Umbilical cord (tissue), 2 donors: ENCODE measurements around the gene ICAM1. TPM values are rescaled to one million over a fixed set of nuclear protein-coding genes. Genes with fewer than 3 reads are reported as not detected.
A peak's percentile ranks its signal among the peaks of the same experiment; 100 is the strongest.

Experiments used
- DNase-seq: peaks from one replicate; pipeline ENCODE4 v3.0.0-alpha.2; 2015; ENCODE audit warnings: low spot score
- total RNA-seq: library from RNA; depleted of rRNA; stranded (reverse); fragments of >200 nt; gene quantifications from one replicate; pipeline ENCODE4 v1.2.3, GENCODE V29; 2014; ENCODE audit warnings: low replicate concordance; ENCODE audit not compliant: insufficient read depth

ICAM1 gene
- total RNA-seq, 1 donor from 2014 or later: 14.2 TPM

- no peak for DNase-seq
Measured at GRCh38 chr19:10321417-10321797, 50.5 kb downstream of the ICAM1 start.

- no peak for DNase-seq
Measured at GRCh38 chr19:10321874-10322835, 51.2 kb downstream of the ICAM1 start.

- DNase-seq: no peak
Measured at GRCh38 chr19:10325732-10326131, 54.8 kb downstream of the ICAM1 start.

- DNase-seq: no peak
Measured at GRCh38 chr19:10327793-10328192, 56.9 kb downstream of the ICAM1 start.

GRCh38 chr19:10328558-10329429 lies 57.9 kb downstream of the ICAM1 start:
- DNase-seq: no peak

GRCh38 chr19:10329555-10329954 lies 58.6 kb downstream of the ICAM1 start:
- DNase-seq: no peak

- DNase-seq: no peak
Measured at GRCh38 chr19:10332158-10332964, 61.4 kb downstream of the ICAM1 start.

- peak; percentile 99 for DNase-seq
Measured at GRCh38 chr19:10332965-10333757, 62.2 kb downstream of the ICAM1 start, which contains the start of gene RAVER1. Gene RAVER1, minus strand, starts transcription at chr19:10333529. Its CDS starts 22 bp downstream, at chr19:10333507.

- DNase-seq: peak; percentile 10
Measured at GRCh38 chr19:10333758-10334587, 63.1 kb downstream of the ICAM1 start.

- DNase-seq: peak; percentile 97
Measured at GRCh38 chr19:10334588-10335351, 63.9 kb downstream of the ICAM1 start.

- DNase-seq: no peak
Measured at GRCh38 chr19:10335352-10335985, 64.5 kb downstream of the ICAM1 start.

Other genes starting within 250 kb of the ICAM1 start
- 16.9 TPM for gene SHFL, start 184.8 kb upstream of the ICAM1 start, total RNA-seq
- gene ANGPTL6, start 168.4 kb upstream of the ICAM1 start, total RNA-seq: 1.7 TPM
- gene PPAN, start 164.8 kb upstream of the ICAM1 start, total RNA-seq: 26.0 TPM
- gene P2RY11, start 159.4 kb upstream of the ICAM1 start, total RNA-seq: 18.5 TPM
- 216 TPM for gene EIF3G, start 151.2 kb upstream of the ICAM1 start, total RNA-seq
- gene DNMT1, start 76.2 kb upstream of the ICAM1 start, total RNA-seq: 11.3 TPM
- gene S1PR2, start 39.8 kb upstream of the ICAM1 start, total RNA-seq: 19.0 TPM
- gene MRPL4, start 18.9 kb upstream of the ICAM1 start, total RNA-seq: 25.8 TPM
- 4.1 TPM for gene ICAM4, start 15.8 kb downstream of the ICAM1 start, total RNA-seq
- gene ICAM5, start 18.8 kb downstream of the ICAM1 start, total RNA-seq: 3.4 TPM
- 1.7 TPM for gene ZGLP1, start 38.7 kb downstream of the ICAM1 start, total RNA-seq
- gene FDX2, start 44.9 kb downstream of the ICAM1 start, total RNA-seq: 18.3 TPM
- gene RAVER1, start 62.4 kb downstream of the ICAM1 start, total RNA-seq: 5.8 TPM
- gene ICAM3, start 68.5 kb downstream of the ICAM1 start, total RNA-seq: 1.4 TPM
- gene TYK2, start 109.5 kb downstream of the ICAM1 start, total RNA-seq: 71.5 TPM
- gene CDC37, start 132.4 kb downstream of the ICAM1 start, total RNA-seq: 73.9 TPM
- gene PDE4A, start 149.4 kb downstream of the ICAM1 start, total RNA-seq: 4.3 TPM
- 43.1 TPM for gene KEAP1, start 232.2 kb downstream of the ICAM1 start, total RNA-seq
- 7.5 TPM for gene S1PR5, start 246.3 kb downstream of the ICAM1 start, total RNA-seq